ENCODE results near the gene STRA6. TPM values are rescaled to one million over a fixed set of nuclear protein-coding genes. Genes with fewer than 3 reads are reported as not detected.

The STRA6 gene
- polyA plus RNA-seq, 2 of the 4 experiments (the other 2 are of a cell fraction) = 35.0 to 70.2 TPM

DNA sequence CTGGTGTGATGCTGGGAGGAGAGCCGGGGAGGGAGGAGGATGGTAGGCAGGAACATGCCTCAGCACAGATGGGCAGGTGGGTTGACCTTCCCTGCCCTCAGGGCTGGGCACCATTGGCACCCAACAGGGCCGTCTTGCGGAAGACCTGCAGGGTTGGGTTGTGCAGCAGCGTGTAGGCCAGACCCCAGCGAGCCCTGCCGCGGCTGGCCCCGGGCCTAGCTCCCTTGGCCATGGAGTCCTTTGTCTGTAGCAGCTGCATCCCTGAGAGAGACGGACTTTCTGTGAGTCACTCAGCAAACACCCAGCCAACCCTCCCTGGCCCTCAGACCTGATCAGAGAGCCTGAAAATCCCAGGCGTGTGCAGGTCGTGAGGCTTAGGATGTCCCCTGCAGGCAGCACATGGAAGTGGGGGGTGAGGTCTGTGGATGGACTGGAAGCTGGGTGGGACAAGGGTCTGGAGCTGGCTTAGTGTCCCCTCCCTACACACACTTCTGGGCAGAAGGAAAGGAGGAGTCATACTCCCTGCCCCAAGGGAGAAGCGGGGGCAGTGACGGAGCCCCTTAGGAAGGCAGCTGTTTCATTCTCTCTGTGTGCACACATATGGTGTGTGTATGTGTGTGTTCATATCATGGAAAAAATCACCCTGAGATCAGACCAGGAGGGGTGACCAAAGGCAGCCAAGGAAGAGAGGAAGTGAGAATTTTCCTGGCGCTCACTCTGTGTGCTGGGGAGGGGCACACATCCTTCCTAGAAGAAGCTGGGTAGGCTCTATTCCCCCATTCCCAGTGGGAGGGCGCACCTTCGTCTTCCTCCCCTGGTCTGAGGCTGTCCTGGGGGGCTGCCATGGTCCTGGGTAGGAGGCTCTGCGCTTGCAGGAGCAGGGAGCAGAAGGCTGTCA lies 22.4 kb downstream of the STRA6 start:
- WGBS (ENCODE audit: missing lambda C conversion rate) = 74% methylated on average over 7 of the region's 17 CpGs

DNA sequence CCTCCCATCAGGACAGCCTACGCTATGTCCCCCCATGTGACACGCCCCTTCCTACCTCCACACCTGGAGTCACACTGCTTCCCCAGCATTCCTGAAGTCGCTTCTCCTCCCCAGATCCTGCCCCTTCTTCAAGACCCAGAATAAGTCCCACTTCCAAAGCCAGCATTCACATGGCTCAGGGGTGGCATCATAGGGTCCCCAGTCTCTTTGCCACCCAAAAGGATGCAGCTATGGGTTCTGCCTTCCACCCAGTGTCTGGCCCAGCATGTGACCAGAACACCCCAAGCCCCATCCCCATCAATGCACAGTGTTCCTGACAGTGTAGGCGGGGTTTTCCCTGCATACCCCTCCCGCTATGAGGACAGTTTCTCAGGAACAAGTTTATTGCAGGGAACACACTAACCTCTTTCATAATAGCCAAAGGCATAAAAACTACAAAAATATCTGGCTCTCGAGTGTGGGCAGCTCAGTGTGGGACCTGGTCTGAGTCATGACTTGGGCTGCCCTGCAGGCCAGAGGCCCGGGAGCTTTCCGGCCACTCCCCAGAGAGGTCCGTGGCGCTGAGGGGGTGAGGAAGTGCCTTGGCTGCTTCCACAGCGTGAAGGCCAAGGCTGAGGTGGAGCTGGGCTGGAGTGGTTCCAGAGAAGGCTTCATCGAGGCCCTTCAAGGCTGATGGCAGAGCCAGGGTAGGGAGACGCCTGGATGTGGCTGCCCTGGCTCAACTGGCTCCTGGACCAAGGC lies 23.3 kb downstream of the STRA6 start:
- H3K4me2 ChIP-seq = peak overlapping the region; percentile 66

More for the DNA sequence above, 22.4 kb downstream of the STRA6 start:
- peak; percentile 56 to 60 for ATAC-seq
- POLR2A ChIA-PET = interaction anchor here (1.0 to 4.7 kb wide), 5 partner anchors 13 to 44 kb away, joined by 3 to 19 read pairs (median 6); partner anchors contain the start of gene STRA6
- no peak for FAIRE-seq
- H3K27ac ChIP-seq = peak overlapping the region; percentile 88 to 90
- peak overlapping the region; percentile 66 for H3K4me2 ChIP-seq
- H3K9me3 ChIP-seq = no peaks in the 10 kb centered on the region
- CTCF ChIA-PET = interaction anchor here (1.2 to 5.6 kb wide), 4 partner anchors 11 to 127 kb away, joined by 3 to 26 read pairs (median 8); no protein-coding TSS in a partner anchor
- no peak for TF ChIP-seq EP300 (IDR thresholded peaks at IDR 0.05)
- TF ChIP-seq ZSCAN20 (CRISPR knock-in tag; IDR thresholded peaks at IDR 0.05) = no peak
- no peak for TF ChIP-seq POLR2AphosphoS2 (conservative IDR thresholded peaks at IDR 0.05; ENCODE audit: low read length)
- no peak for TF ChIP-seq SMC3 (IDR thresholded peaks at IDR 0.05)
- no peak for TF ChIP-seq RNF2 (IDR thresholded peaks at IDR 0.05; ENCODE audit: borderline replicate concordance, low read depth)
- TF ChIP-seq, protein P1, sequence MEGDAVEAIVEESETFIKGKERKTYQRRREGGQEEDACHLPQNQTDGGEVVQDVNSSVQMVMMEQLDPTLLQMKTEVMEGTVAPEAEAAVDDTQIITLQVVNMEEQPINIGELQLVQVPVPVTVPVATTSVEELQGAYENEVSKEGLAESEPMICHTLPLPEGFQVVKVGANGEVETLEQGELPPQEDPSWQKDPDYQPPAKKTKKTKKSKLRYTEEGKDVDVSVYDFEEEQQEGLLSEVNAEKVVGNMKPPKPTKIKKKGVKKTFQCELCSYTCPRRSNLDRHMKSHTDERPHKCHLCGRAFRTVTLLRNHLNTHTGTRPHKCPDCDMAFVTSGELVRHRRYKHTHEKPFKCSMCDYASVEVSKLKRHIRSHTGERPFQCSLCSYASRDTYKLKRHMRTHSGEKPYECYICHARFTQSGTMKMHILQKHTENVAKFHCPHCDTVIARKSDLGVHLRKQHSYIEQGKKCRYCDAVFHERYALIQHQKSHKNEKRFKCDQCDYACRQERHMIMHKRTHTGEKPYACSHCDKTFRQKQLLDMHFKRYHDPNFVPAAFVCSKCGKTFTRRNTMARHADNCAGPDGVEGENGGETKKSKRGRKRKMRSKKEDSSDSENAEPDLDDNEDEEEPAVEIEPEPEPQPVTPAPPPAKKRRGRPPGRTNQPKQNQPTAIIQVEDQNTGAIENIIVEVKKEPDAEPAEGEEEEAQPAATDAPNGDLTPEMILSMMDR (IDR thresholded peaks at IDR 0.05) = no peak
- TF ChIP-seq RFX5 (IDR thresholded peaks at IDR 0.05) = no peak
- TF ChIP-seq FOSL2 (IDR thresholded peaks at IDR 0.05) = 0 out of 2 replicates have a peak, but pooled peaks have one; percentile 21
- peak; percentile 53; the same call in 1 of the 2 replicates for TF ChIP-seq FOSL2 (CRISPR knock-in tag; IDR thresholded peaks at IDR 0.05)
- no peak for TF ChIP-seq POLR2A (IDR thresholded peaks at IDR 0.05; ENCODE audit: low read length)
- TF ChIP-seq, protein P2, sequence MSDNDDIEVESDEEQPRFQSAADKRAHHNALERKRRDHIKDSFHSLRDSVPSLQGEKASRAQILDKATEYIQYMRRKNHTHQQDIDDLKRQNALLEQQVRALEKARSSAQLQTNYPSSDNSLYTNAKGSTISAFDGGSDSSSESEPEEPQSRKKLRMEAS (IDR thresholded peaks at IDR 0.05) = no peak; the same call in 1 of the 2 replicates
- no peak for TF ChIP-seq EHF (CRISPR knock-in tag; IDR thresholded peaks at IDR 0.05)
- peak in 1 of 2 experiments; percentile 54; a peak in 1 of 5 replicates for TF ChIP-seq JUN (IDR thresholded peaks at IDR 0.05)
- TF ChIP-seq ZNF302 (CRISPR knock-in tag; IDR thresholded peaks at IDR 0.05) = no peak
- no peak for TF ChIP-seq JUNB (IDR thresholded peaks at IDR 0.05)
- TF ChIP-seq KDM5A (IDR thresholded peaks at IDR 0.05) = no peak
- DNase-seq (ENCODE audit: low read depth in 1 of 2, low spot score in 1 of 2) = peak in 1 of 2 experiments; percentile 55
- H3K4me3 ChIP-seq = 0 out of 3 replicates have a peak overlapping the region, but pooled peaks have one; percentile 12
- peaks cover 57% of the 10 kb centered on the region for H3K4me1 ChIP-seq

More for the DNA sequence above, 23.3 kb downstream of the STRA6 start:
- WGBS (ENCODE audit: missing lambda C conversion rate) = 57% methylated on average over 7 of the region's 13 CpGs
- ATAC-seq (peak; percentile 63 to 84), FAIRE-seq (no peak), DNase-seq (ENCODE audit: low read depth in 1 of 2, low spot score in 1 of 2) (peak in 1 of 2 experiments; percentile 76)
- Histone ChIP-seq H3K4me3 (no peak overlapping the region), H3K27ac (peak overlapping the region; percentile 88 to 90), H3K9me3 (no peaks in the 10 kb centered on the region), H3K4me1 (peaks cover 57% of the 10 kb centered on the region)
- CTCF ChIA-PET = interaction anchor here (1.2 to 5.6 kb wide), 4 partner anchors 12 to 128 kb away, joined by 3 to 26 read pairs (median 8); no protein-coding TSS in a partner anchor
- POLR2A ChIA-PET = interaction anchor here (1.0 to 4.7 kb wide), 6 partner anchors 9 to 44 kb away, joined by 3 to 19 read pairs (median 5); partner anchors contain the start of gene STRA6
- TF ChIP-seq, protein P3, sequence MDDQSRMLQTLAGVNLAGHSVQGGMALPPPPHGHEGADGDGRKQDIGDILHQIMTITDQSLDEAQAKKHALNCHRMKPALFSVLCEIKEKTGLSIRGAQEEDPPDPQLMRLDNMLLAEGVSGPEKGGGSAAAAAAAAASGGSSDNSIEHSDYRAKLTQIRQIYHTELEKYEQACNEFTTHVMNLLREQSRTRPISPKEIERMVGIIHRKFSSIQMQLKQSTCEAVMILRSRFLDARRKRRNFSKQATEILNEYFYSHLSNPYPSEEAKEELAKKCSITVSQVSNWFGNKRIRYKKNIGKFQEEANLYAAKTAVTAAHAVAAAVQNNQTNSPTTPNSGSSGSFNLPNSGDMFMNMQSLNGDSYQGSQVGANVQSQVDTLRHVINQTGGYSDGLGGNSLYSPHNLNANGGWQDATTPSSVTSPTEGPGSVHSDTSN (IDR thresholded peaks at IDR 0.05) = no peak
- TF ChIP-seq RARB (CRISPR knock-in tag; IDR thresholded peaks at IDR 0.05) (no peak), CEBPB (IDR thresholded peaks at IDR 0.05) (peak in 1 of 2 experiments; percentile 58; a peak in 2 of 4 replicates), JUNB (IDR thresholded peaks at IDR 0.05) (peak; percentile 68), JUN (IDR thresholded peaks at IDR 0.05) (peak in 1 of 2 experiments; percentile 53; a peak in 2 of 5 replicates), EP300 (IDR thresholded peaks at IDR 0.05) (peak; percentile 34 to 67; a peak in 2 of 5 replicates), FOSL2 (IDR thresholded peaks at IDR 0.05) (peak; percentile 35; the same call in 1 of the 2 replicates), FOSL2 (CRISPR knock-in tag; IDR thresholded peaks at IDR 0.05) (peak; percentile 66), RNF2 (IDR thresholded peaks at IDR 0.05; ENCODE audit: borderline replicate concordance, low read depth) (no peak)
- TF ChIP-seq, protein P4, sequence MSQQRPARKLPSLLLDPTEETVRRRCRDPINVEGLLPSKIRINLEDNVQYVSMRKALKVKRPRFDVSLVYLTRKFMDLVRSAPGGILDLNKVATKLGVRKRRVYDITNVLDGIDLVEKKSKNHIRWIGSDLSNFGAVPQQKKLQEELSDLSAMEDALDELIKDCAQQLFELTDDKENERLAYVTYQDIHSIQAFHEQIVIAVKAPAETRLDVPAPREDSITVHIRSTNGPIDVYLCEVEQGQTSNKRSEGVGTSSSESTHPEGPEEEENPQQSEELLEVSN (IDR thresholded peaks at IDR 0.05; ENCODE audit: borderline replicate concordance, low read depth) = 0 out of 2 replicates have a peak, but pooled peaks have one; percentile 14
